Activated CD4-positive, alpha-beta T cell treated with anti-CD3 and anti-CD28 coated beads for 36 hours (primary cell): ENCODE measurements around the gene SIK2. TPM values are rescaled to one million over a fixed set of nuclear protein-coding genes. Genes with fewer than 3 reads are reported as not detected.
A peak's percentile ranks its signal among the peaks of the same experiment; 100 is the strongest.

Experiments
- ATAC-seq: fragments of 200-7000 bp; cut with Tn5 transposase; one replicate; pipeline ENCODE4 v1.10.0; 2021; ENCODE audit warnings: mild to moderate bottlenecking, moderate library complexity
- CTCF ChIA-PET: fragments of 350-600 bp; sonication (Branson Sonifier 250); formaldehyde crosslinking; loops from one replicate; lab custom pipeline; 2021; ENCODE audit warnings: antibody characterized with exemption; lab: Charles Lee
- POLR2A ChIA-PET: fragments of 350-600 bp; sonication (Branson Sonifier 250); formaldehyde crosslinking; loops from one replicate; lab custom pipeline; 2021; ENCODE audit warnings: antibody characterized with exemption, inconsistent platforms; lab: Charles Lee
- DNase-seq: peaks from one replicate; pipeline ENCODE4 v3.0.0-alpha.2; 2020
- H3K27ac Mint-ChIP-seq: one replicate; pipeline ENCODE4 v1.8.0; 2021; ENCODE audit warnings: mixed read lengths
- H3K27me3 Mint-ChIP-seq: one replicate; pipeline ENCODE4 v1.8.0; 2021; ENCODE audit warnings: mixed read lengths
- H3K36me3 Mint-ChIP-seq: one replicate; pipeline ENCODE4 v1.8.0; 2021; ENCODE audit warnings: low read depth, mixed read lengths
- H3K4me1 Mint-ChIP-seq: one replicate; pipeline ENCODE4 v1.8.0; 2021; ENCODE audit warnings: mixed read lengths
- H3K4me3 Mint-ChIP-seq: one replicate; pipeline ENCODE4 v1.8.0; 2021; ENCODE audit warnings: mild to moderate bottlenecking, moderate library complexity, mixed read lengths
- H3K9me3 Mint-ChIP-seq: one replicate; pipeline ENCODE4 v1.8.0; 2021; ENCODE audit warnings: low read depth, mixed read lengths
- intact Hi-C, 2 experiments: fragments of 100-400 bp; cut with DNase I in 1 of 2; cut with micrococcal nuclease in 1 of 2; formaldehyde crosslinking; loops; one replicate each; pipeline versions ENCODE4 v1.14.2 to v1.15.1; 2022 to 2024; cut with DNase I, micrococcal nuclease
- total RNA-seq, 2 experiments: library from RNA; stranded (reverse); gene quantifications; one replicate each; pipeline ENCODE4 v1.2.3, GENCODE V29; 2021

The SIK2 gene
- total RNA-seq, 2 experiments from 2014 or later: 6.0 to 10.9 TPM

- intact Hi-C loops: no loop called here
Measured at GRCh38 chr11:111582163-111582562, 20.1 kb upstream of the SIK2 start.

DNA sequence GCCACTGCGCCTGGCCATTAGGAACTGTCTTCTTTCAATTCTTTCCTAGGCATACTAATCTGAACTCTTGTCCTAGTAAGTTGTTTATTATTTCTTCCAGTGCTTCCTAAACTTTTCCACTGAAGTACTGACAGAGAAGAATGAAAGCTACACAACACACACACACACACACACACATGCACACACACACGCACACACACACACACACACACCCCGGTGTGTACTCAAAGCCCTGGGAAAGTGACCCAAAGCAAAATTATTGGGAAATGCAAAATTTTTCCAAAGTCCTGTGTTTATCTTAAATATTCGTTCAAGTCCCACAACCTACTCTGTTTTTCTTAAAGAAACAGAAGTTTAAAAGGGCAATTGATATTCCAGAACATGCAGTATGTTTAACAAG lies 19.4 kb upstream of the SIK2 start:
- H3K4me1 Mint-ChIP-seq: no peaks in the 10 kb centered on the region
- intact Hi-C loops: no loop called here
- no peaks in the 10 kb centered on the region for H3K9me3 Mint-ChIP-seq
- CTCF ChIA-PET: interaction anchor here (1.2 to 1.4 kb wide), 3 partner anchors 9 to 196 kb away, joined by 3 to 4 read pairs (median 3); no protein-coding TSS in a partner anchor
- H3K4me3 Mint-ChIP-seq: no peak overlapping the region
- POLR2A ChIA-PET: no interaction called here
- ATAC-seq: no peak
- no peak overlapping the region for H3K27ac Mint-ChIP-seq
- no peaks in the 10 kb centered on the region for H3K36me3 Mint-ChIP-seq
- DNase-seq: no peak
- H3K27me3 Mint-ChIP-seq: no peaks in the 10 kb centered on the region

More at GRCh38 chr11:111582163-111582562, 20.1 kb upstream of the SIK2 start:
- ChIA-PET CTCF (interaction anchor here (0.6 to 1.8 kb wide), 2 partner anchors 16 to 41 kb away, joined by 3 read pairs; no protein-coding TSS in a partner anchor), POLR2A (no interaction called here)
- no peak overlapping the region for H3K4me3 Mint-ChIP-seq
- H3K9me3 Mint-ChIP-seq: no peaks in the 10 kb centered on the region
- H3K36me3 Mint-ChIP-seq: no peaks in the 10 kb centered on the region
- no peaks in the 10 kb centered on the region for H3K4me1 Mint-ChIP-seq
- H3K27me3 Mint-ChIP-seq: no peaks in the 10 kb centered on the region
- no peak for DNase-seq
- no peak for ATAC-seq
- H3K27ac Mint-ChIP-seq: no peak overlapping the region

DNA sequence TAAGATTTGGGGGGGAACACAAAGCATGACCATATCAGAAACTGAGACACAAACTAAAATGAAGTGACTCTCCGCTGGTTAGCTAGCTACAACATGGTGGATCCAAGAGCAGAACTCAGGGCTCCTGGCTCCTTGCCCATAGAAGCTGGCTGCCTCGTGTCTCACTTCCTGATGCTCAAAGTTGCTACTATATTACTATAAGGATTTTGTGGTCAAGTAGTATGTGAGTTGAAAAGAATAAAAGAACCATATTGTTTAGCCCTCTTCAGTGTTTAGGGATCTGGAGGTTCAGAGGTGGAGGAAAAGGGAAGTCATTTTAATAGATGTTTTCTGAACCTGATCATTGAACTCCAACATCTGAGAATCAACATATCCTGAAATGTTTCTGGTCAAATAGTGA lies 16.9 kb upstream of the SIK2 start:
- no peak for DNase-seq
- Mint-ChIP-seq H3K36me3 (no peaks in the 10 kb centered on the region), H3K27me3 (no peaks in the 10 kb centered on the region), H3K27ac (no peak overlapping the region), H3K4me1 (no peaks in the 10 kb centered on the region), H3K4me3 (no peak overlapping the region), H3K9me3 (no peaks in the 10 kb centered on the region)
- intact Hi-C loops: loop anchor here in 1 of 2 experiments (5.0 kb wide), 1 partner anchor 257 kb away; no protein-coding TSS in a partner anchor
- no peak for ATAC-seq
- ChIA-PET POLR2A (no interaction called here), CTCF (interaction anchor here (0.9 to 3.0 kb wide), 3 partner anchors 139 to 255 kb away, joined by 3 to 39 read pairs (median 3); no protein-coding TSS in a partner anchor)

GRCh38 chr11:111586388-111586831 lies 15.8 kb upstream of the SIK2 start:
- POLR2A ChIA-PET: no interaction called here
- intact Hi-C loops: loop anchor here (1.0 to 5.0 kb wide), 3 partner anchors 191 to 256 kb away; no protein-coding TSS in a partner anchor
- Mint-ChIP-seq H3K9me3 (no peaks in the 10 kb centered on the region), H3K4me1 (no peaks in the 10 kb centered on the region), H3K27me3 (no peaks in the 10 kb centered on the region), H3K36me3 (no peaks in the 10 kb centered on the region), H3K27ac (no peak overlapping the region), H3K4me3 (no peak overlapping the region)
- DNase-seq (peak; percentile 57), ATAC-seq (peak; percentile 33)
- CTCF ChIA-PET: interaction anchor here (0.6 to 3.1 kb wide), 19 partner anchors 9 to 256 kb away, joined by 3 to 39 read pairs (median 5); partner anchors contain the start of gene PPP2R1B

GRCh38 chr11:111589114-111589513 lies 13.1 kb upstream of the SIK2 start:
- ATAC-seq (no peak), DNase-seq (no peak)
- no peaks in the 10 kb centered on the region for H3K4me1 Mint-ChIP-seq
- H3K27me3 Mint-ChIP-seq: no peaks in the 10 kb centered on the region
- POLR2A ChIA-PET: no interaction called here
- no peak overlapping the region for H3K4me3 Mint-ChIP-seq
- H3K27ac Mint-ChIP-seq: no peak overlapping the region
- no peaks in the 10 kb centered on the region for H3K9me3 Mint-ChIP-seq
- intact Hi-C loops: loop anchor here in 1 of 2 experiments (5.0 kb wide), 1 partner anchor 253 kb away; no protein-coding TSS in a partner anchor
- no peaks in the 10 kb centered on the region for H3K36me3 Mint-ChIP-seq
- CTCF ChIA-PET: interaction anchor here (0.6 to 0.7 kb wide), 2 partner anchors 9 to 106 kb away, joined by 3 read pairs; no protein-coding TSS in a partner anchor

DNA sequence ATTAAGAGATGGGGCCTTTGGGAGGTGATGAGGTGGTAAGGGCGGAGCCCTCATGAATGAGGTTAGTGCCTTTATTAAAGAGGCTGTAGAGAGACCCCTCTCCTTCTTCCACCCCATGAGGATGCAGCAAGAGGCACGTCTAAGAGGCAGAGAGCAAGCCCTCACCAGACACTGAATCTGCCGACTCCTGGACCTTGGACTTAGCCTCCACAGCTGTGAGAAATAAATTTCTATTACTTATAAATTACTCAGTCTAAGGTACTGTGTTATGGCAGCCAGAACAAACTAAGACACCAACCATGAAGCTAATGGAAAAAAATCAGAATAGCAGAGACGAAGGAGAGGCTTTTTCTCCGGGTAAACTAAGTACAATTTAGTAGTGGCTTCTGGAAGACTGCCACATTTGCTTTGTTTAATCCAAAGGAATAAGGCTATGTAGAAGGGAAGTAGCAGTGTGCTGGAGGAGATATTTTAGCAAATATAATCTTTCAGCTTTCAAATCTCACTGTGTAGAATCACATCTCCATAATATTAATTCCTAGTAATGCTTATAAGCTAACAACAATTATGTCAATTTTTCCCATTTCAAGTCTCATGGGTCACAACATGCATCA lies 12.3 kb upstream of the SIK2 start:
- Mint-ChIP-seq H3K9me3 (no peaks in the 10 kb centered on the region), H3K27me3 (no peaks in the 10 kb centered on the region), H3K4me3 (no peak overlapping the region), H3K27ac (no peak overlapping the region), H3K36me3 (no peaks in the 10 kb centered on the region), H3K4me1 (no peaks in the 10 kb centered on the region)
- no peak for DNase-seq
- intact Hi-C loops: loop anchor here in 1 of 2 experiments (5.0 kb wide), 1 partner anchor 252 kb away; no protein-coding TSS in a partner anchor
- CTCF ChIA-PET: interaction anchor here (1.7 to 2.7 kb wide), 2 partner anchors 187 to 190 kb away, joined by 4 to 13 read pairs; no protein-coding TSS in a partner anchor
- no peak for ATAC-seq
- POLR2A ChIA-PET: no interaction called here

GRCh38 chr11:111591187-111591960 lies 10.9 kb upstream of the SIK2 start:
- no peaks in the 10 kb centered on the region for H3K4me1 Mint-ChIP-seq
- intact Hi-C loops: no loop called here
- H3K9me3 Mint-ChIP-seq: no peaks in the 10 kb centered on the region
- no peak for ATAC-seq
- no peak overlapping the region for H3K4me3 Mint-ChIP-seq
- ChIA-PET POLR2A (interaction anchor here (0.6 kb wide), 1 partner anchor 1601 kb away, joined by 3 read pairs; no protein-coding TSS in a partner anchor), CTCF (interaction anchor here (0.8 to 2.7 kb wide), 3 partner anchors 24 to 188 kb away, joined by 3 to 13 read pairs (median 4); no protein-coding TSS in a partner anchor)
- no peak overlapping the region for H3K27ac Mint-ChIP-seq
- no peak for DNase-seq
- no peaks in the 10 kb centered on the region for H3K36me3 Mint-ChIP-seq
- peaks cover 2% of the 10 kb centered on the region for H3K27me3 Mint-ChIP-seq

DNA sequence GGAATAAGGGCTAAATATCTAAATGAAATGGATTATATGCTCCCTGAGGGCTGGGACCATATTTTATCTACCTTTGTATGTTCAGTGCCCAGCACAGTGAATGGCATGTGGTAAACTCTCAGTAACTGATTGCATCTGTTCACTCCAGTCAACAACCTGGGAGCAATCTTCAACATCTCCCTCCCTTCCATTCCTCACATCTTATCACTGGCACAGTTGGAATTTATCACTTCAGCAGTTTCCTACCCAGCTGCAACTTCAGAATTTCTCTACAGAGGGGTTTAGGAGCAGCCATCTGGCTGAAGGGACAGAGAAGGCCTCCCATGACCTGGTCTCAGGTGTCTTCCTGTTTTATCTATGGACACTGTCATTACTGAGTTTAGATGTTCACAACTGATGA lies 9.8 kb upstream of the SIK2 start:
- CTCF ChIA-PET: no interaction called here
- no peak overlapping the region for H3K4me3 Mint-ChIP-seq
- H3K9me3 Mint-ChIP-seq: no peaks in the 10 kb centered on the region
- H3K4me1 Mint-ChIP-seq: no peaks in the 10 kb centered on the region
- DNase-seq (no peak), ATAC-seq (no peak)
- H3K36me3 Mint-ChIP-seq: no peaks in the 10 kb centered on the region
- no peak overlapping the region for H3K27ac Mint-ChIP-seq
- POLR2A ChIA-PET: no interaction called here
- intact Hi-C loops: no loop called here
- peaks cover 2% of the 10 kb centered on the region for H3K27me3 Mint-ChIP-seq

- CTCF ChIA-PET: interaction anchor here (0.9 to 1.8 kb wide), 4 partner anchors 9 to 183 kb away, joined by 3 to 11 read pairs (median 4); no protein-coding TSS in a partner anchor
- DNase-seq (no peak), ATAC-seq (no peak)
- POLR2A ChIA-PET: no interaction called here
- H3K27ac Mint-ChIP-seq: no peak overlapping the region
- H3K9me3 Mint-ChIP-seq: no peaks in the 10 kb centered on the region
- no peak overlapping the region for H3K4me3 Mint-ChIP-seq
- peaks cover 7% of the 10 kb centered on the region for H3K4me1 Mint-ChIP-seq
- no peaks in the 10 kb centered on the region for H3K36me3 Mint-ChIP-seq
- peaks cover 4% of the 10 kb centered on the region for H3K27me3 Mint-ChIP-seq
- intact Hi-C loops: no loop called here
Measured at GRCh38 chr11:111596319-111596718, 5.9 kb upstream of the SIK2 start.

- ChIA-PET CTCF (interaction anchor here (0.7 to 1.8 kb wide), 5 partner anchors 10 to 178 kb away, joined by 3 to 11 read pairs (median 3); no protein-coding TSS in a partner anchor), POLR2A (no interaction called here)
- Mint-ChIP-seq H3K4me3 (no peak overlapping the region), H3K27ac (no peak overlapping the region), H3K36me3 (no peaks in the 10 kb centered on the region), H3K4me1 (peaks cover 13% of the 10 kb centered on the region), H3K9me3 (no peaks in the 10 kb centered on the region), H3K27me3 (peaks cover 4% of the 10 kb centered on the region)
- no peak for ATAC-seq
- intact Hi-C loops: no loop called here
- DNase-seq: no peak
Measured at GRCh38 chr11:111598148-111598547, 4.1 kb upstream of the SIK2 start.

DNA sequence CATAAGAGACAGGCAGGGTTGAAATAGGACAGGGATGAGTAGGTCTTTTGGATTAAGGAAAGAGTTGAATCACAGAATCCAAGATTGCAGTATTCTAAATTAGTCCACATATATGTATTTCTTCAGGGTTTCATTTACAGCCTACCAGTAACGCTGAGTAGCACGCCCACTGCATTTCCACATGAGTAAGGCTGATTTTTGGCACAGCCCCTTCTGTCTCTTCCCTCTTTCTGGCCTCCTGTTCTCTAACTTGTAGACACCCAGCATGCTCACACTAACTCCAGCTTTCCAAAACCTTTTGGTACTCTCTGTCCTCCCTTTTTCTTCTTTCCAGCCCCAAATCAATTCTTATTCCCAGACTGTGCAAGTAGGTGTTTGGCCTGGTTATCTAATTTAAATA lies 3.7 kb upstream of the SIK2 start:
- peaks cover 17% of the 10 kb centered on the region for H3K4me1 Mint-ChIP-seq
- ATAC-seq: no peak
- H3K27me3 Mint-ChIP-seq: peaks cover 4% of the 10 kb centered on the region
- DNase-seq: peak; percentile 22
- no peak overlapping the region for H3K27ac Mint-ChIP-seq
- ChIA-PET POLR2A (no interaction called here), CTCF (interaction anchor here (0.8 to 1.2 kb wide), 4 partner anchors 10 to 179 kb away, joined by 3 to 5 read pairs (median 3); no protein-coding TSS in a partner anchor)
- H3K36me3 Mint-ChIP-seq: no peaks in the 10 kb centered on the region
- no peak overlapping the region for H3K4me3 Mint-ChIP-seq
- H3K9me3 Mint-ChIP-seq: no peaks in the 10 kb centered on the region
- intact Hi-C loops: no loop called here
